GM21786 (cell line): Measurements from ENCODE around the gene TENT5C.

Source experiments
- ATAC-seq: cut with Tn5 transposase; IDR thresholded peaks from one replicate; pipeline ENCODE4 v1.9.1; 2021; ENCODE audit not compliant: unreplicated experiment

The TENT5C gene

DNA sequence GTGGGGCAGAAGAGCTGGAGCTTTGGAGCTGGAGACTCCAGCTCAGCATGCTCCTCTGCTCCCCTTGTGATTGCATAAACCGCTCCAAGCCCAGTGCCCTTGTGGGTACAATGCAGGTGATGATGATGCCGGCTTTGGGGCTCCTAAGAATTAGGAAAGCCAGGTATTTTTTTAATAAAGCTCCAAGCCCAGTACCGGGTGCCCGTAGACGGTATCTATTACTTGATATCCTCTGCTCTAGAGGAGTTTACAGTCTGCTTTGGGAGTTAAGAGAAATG lies 27.2 kb downstream of the TENT5C start:
- no peak for ATAC-seq

DNA sequence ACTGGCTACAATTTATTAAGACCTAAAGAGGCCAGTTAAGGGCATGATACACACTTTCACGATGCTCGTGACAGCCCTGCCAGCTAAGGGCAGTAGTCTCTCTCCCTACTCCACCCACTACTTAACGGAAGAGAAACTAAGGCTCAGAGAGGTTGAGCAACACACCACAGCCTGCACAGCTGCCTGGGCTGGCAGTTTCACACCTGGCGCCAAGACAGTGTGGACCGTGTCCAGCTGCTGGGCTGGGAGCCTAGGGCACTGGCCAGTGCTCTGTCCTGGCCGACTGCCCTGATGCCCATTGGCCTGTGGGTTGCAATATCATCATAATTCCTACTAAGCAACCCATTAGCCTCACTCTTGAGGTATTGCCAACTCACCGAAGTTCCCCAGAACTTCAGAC lies 27.6 kb downstream of the TENT5C start:
- no peak for ATAC-seq

DNA sequence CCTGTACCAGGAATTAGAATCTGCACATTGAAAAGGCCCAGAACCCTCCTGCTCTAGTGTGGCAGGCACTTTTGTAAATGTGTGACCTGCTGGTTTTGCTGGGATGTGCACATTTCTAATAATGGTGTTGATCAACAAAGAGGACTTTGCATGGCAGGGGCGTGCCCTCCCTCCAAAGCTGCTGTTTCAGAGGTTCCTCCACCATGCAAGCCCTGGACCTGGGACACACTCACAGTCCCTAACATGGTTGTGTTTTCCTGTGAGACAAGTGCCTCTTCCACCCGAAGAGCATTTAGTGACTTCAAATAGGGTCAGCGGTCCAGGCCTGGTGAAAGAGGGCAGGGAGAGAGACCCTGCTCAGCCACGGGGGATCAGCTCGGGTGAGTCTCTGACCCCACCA lies 28.1 kb downstream of the TENT5C start:
- no peak for ATAC-seq

DNA sequence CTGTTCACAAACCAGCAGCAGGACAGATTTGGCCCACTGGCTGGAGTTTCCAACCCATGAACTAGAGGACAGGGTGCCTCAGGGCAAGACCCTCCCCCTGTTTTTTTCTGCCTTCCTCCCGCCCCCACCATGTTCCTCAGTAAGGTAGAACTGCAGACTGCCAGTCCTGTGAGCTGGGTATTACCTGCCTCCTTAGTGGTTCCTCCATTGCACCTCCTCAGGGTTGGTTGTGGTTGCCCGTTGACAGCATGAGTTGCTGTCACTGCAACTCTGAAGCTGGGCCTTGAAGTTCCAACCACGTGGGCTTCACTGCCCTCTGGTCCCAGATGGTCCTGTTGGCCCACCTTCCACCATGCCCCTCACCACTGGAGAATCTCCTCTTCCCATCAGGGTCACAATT lies 28.8 kb downstream of the TENT5C start:
- no peak for ATAC-seq

- ATAC-seq = no peak
These were observed 30.0 kb downstream of the TENT5C start for GRCh38 chr1:117635805-117636204.

DNA sequence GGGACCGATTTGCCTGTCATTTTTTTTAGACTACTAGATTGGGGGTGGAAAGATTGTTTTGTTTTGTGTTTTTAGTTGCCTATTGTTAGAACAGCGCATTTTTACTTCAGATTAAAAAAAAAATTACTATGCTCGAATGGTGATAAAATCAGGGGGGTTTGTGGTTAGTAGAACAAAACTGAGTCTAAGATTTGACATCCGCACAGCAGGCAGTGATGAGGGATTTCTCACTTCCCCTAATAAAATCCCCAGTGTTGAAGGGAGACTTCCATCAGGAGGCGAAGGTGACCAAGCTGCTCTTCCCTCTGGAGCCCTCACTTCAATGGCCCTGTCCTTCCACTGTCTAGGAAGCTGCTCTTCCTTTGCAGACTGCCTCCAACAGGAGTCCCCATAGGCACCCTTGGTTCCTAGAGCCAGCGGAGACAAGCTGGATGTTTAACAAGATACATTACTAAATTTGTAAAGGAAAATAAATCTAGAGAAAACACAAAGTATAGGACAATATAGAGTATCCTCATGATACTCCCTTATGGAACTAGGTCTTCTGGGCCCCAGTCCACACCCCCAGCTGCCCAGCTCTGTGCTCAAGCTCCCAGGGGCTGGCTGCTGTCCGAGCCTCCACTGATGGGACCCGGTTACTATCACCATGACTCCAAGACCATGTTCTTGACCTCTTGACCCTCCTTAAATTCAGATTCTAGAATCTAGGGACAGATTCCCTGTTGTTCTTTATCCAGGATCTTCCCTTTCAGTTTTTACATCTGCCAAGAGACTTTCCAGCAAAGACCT lies 31.0 kb downstream of the TENT5C start:
- no peak for ATAC-seq

DNA sequence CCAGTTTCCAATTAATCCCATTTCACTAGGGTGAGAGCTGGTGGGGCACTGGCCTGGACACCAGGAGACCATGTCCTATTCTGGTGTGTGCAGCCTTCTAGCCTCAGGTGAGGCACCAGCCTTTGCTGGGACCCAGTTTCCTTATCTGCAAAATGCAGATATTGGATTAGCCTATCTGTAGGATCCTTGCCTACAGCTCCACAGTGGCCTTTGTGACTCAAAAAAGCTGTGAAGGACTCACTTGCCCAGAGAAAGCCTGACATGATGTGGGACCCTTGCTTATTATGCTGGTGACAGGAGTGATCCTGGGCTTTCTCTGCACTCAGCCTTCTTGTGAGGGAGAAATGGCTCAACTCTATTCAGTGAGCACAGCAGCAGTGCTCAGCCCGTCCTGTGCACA lies 32.3 kb downstream of the TENT5C start:
- ATAC-seq = no peak

DNA sequence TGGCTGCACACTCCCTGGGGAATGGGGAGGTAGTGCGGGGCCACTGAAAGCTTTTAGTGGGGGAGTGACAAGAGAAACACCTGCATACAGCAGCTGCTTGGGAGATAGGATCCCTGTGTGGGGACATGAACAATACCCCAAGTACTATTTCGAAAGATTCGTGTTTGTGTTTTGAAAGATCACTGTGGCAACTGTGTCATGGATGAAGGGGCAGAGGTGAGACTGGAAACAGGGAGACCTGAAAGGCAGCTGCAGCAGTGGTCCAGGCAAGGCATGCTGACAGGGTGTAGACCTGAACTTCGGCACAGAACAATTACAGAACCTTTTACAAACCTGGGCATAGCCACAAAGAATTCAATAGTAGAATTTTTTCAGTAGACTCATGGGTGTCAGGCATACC lies 32.9 kb downstream of the TENT5C start:
- no peak for ATAC-seq

DNA sequence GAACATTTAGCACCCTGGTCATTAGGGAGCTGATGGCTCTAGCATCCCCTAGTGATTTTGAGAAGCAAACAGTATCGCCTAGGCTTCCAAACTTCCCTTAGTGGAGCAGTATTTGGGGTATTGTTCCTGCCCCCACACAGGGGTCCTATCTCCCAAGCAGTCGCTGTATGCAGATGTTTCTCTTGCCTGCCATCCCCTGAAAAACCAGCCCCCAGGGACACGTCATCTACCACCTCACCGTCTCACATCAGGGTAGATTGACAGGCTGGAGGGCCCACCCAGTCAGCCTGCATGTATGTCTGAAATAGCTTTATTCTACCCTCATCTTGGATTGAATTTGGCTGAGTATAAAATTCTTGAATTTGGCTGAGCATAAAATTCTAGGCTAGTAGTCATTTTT lies 33.9 kb downstream of the TENT5C start:
- no peak for ATAC-seq

GRCh38 chr1:117641536-117641935 lies 35.7 kb downstream of the TENT5C start:
- ATAC-seq = no peak

DNA sequence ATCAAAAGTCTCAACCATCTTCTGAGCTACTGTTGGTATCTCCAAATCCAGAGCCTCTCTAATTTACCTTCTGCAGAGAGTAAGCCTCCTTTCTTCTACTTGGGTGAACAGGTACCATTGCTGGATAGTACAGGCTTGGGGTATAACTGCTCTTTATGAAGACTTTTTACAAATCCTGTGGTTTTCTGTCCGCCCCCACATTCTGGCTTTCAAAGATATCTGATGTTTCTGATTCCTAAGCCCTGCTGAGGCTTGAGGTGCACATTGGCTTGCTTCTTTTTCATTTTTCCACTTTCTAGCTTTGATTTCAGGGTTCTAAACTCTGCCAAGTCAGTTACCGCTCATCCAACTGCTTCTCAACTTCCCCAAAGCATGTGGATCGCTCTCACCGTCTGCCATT lies 37.1 kb downstream of the TENT5C start:
- ATAC-seq = no peak

GRCh38 chr1:117643601-117644000 lies 37.8 kb downstream of the TENT5C start:
- ATAC-seq = no peak

DNA sequence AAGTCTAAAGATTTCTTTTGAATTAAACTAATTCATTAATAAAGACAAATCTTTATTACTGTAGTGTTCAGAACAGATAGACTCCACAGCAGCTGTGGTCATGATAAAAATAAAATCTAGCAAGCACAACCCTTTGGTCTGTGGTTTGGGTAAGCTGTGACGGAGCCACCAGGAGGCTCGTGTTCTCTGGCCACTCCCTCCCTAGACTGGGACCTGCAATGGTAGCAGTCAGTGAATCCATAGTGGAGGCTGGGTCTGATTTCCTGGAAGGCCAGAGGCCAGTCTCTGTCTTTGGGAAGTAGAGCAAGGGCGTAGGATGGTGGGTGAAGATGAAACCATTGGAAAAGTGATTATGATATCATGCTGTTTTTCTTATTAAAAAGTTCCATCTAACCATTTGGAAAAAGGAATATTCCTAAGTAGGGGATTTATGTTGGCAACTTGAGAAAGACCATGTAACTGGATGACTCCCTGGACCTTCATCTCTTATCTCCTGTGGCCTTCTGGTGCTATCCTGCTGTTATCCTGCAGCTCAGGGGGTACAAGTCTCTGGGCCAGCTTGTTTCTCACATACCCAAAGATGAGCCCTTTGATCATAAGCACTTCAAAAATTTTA lies 39.0 kb downstream of the TENT5C start:
- ATAC-seq = peak; percentile 64

DNA sequence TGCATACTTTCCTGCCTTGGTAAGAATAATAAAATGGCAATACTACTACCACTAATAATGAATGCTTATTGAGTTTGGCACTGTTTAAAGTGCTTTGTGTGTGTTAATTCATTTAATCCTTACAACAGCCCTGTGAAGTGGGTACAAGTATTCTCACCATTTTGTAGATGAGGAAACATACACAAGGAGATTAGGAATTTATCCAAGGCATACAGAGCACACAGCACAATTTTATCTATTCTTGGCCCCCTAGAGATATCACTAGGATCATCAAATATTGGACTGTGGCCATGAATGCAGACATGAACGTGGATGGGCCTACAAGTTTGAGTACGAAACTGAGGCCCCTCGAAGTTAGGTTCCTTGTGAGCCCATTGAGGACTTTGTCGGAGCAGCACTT lies 39.5 kb downstream of the TENT5C start:
- ATAC-seq = no peak

GRCh38 chr1:117646007-117646811 lies 40.4 kb downstream of the TENT5C start:
- ATAC-seq = no peak

GRCh38 chr1:117646956-117647355 lies 41.1 kb downstream of the TENT5C start:
- ATAC-seq = no peak

DNA sequence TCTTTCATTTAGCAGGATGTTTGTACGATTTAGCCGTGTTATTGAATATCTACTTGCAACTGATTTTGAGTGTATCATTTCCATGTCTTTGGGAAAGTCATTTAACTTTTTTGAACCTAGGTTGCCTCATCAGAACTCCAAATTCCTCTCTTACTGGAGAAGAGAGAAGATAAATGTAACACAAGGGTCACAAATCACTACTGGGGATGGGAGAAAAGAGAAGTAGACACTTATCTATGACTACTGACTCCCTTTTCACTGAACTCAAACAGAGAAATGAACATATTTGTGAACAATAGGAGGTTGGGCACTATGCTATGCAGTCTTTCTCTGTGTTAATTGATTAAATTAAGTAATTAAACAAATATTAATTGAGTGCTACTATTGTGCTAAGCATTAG lies 42.2 kb downstream of the TENT5C start:
- ATAC-seq = no peak

GRCh38 chr1:117650840-117651568 lies 45.2 kb downstream of the TENT5C start:
- no peak for ATAC-seq

GRCh38 chr1:117651616-117652015 lies 45.8 kb downstream of the TENT5C start:
- no peak for ATAC-seq

DNA sequence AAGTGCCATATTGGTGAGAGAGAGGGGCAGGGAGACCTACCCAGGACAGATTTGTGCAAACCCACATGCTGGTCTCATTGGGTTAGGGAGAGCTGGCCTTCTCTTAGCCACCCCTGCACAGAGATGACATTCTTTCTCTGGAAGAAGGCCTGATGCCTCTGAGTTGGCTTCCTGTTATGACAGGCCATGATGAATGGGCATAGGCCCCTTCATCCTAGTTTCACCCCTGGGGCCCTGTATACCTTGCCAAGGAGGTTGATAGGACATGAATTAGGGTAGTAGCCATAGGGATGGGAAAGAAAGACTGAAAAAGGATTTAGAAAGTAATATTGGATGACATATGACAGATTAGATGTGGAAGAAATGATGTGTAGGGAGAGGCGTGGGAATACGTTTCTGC lies 46.6 kb downstream of the TENT5C start:
- no peak for ATAC-seq

GRCh38 chr1:117653195-117653594 lies 47.3 kb downstream of the TENT5C start:
- ATAC-seq = no peak
